Left forelimb (tissue), 1 donor: ENCODE data around the gene NDEL1.
A peak's percentile ranks its signal among the peaks of the same experiment; 100 is the strongest.

Experiments used
- DNase-seq: peaks from one replicate; pipeline ENCODE4 v3.0.0-alpha.2; 2018; ENCODE audit warnings: low spot score

NDEL1 gene

GRCh38 chr17:8413938-8414337 is 21.7 kb upstream of the NDEL1 start:
- DNase-seq, result no peak

GRCh38 chr17:8417806-8418205 is 17.9 kb upstream of the NDEL1 start:
- DNase-seq, result no peak

- no peak for DNase-seq
Observed at GRCh38 chr17:8418471-8418870, 17.2 kb upstream of the NDEL1 start.

GRCh38 chr17:8419305-8419704 is 16.4 kb upstream of the NDEL1 start:
- DNase-seq, result no peak

- no peak for DNase-seq
Observed at GRCh38 chr17:8420041-8420934, 15.4 kb upstream of the NDEL1 start.

GRCh38 chr17:8421571-8421970 is 14.1 kb upstream of the NDEL1 start:
- DNase-seq, result no peak

GRCh38 chr17:8426094-8426720 is 9.5 kb upstream of the NDEL1 start:
- DNase-seq, result no peak

- no peak for DNase-seq
Observed at GRCh38 chr17:8426802-8427201, 8.9 kb upstream of the NDEL1 start.

- no peak for DNase-seq
Observed at GRCh38 chr17:8430966-8431365, 4.7 kb upstream of the NDEL1 start.

GRCh38 chr17:8436169-8436843 is 622 bp downstream of the NDEL1 start:
- peak; percentile 78 for DNase-seq

GRCh38 chr17:8436844-8437171 is 1.1 kb downstream of the NDEL1 start:
- no peak for DNase-seq

GRCh38 chr17:8438441-8438840 is 2.8 kb downstream of the NDEL1 start:
- no peak for DNase-seq

GRCh38 chr17:8439681-8440080 is 4.0 kb downstream of the NDEL1 start:
- DNase-seq, result no peak

GRCh38 chr17:8441690-8442089 is 6.0 kb downstream of the NDEL1 start:
- no peak for DNase-seq

GRCh38 chr17:8442310-8442709 is 6.6 kb downstream of the NDEL1 start:
- DNase-seq, result no peak

- DNase-seq, result no peak
Observed at GRCh38 chr17:8443756-8444155, 8.1 kb downstream of the NDEL1 start.

- no peak for DNase-seq
Observed at GRCh38 chr17:8444494-8444893, 8.8 kb downstream of the NDEL1 start.

GRCh38 chr17:8445536-8445935 is 9.9 kb downstream of the NDEL1 start:
- DNase-seq, result no peak

- DNase-seq, result no peak
Observed at GRCh38 chr17:8447799-8448198, 12.1 kb downstream of the NDEL1 start.

- DNase-seq, result no peak
Observed at GRCh38 chr17:8448310-8448709, 12.6 kb downstream of the NDEL1 start.

GRCh38 chr17:8451933-8452614 is 16.4 kb downstream of the NDEL1 start:
- DNase-seq, result no peak

GRCh38 chr17:8453326-8453725 is 17.6 kb downstream of the NDEL1 start:
- no peak for DNase-seq
